ENCODE data around the gene PLEKHN1.

PLEKHN1 gene

GRCh38 chr1:998995-999724 lies 32.9 kb downstream of the PLEKHN1 start (continued):
- TF ChIP-seq PRDM10 (tag by site-specific recombination; IDR thresholded peaks at IDR 0.05) (no peak), ZNF211 (tag by site-specific recombination; IDR thresholded peaks at IDR 0.05; ENCODE audit: low read depth) (no peak), ZNF138 (tag by site-specific recombination; IDR thresholded peaks at IDR 0.05; ENCODE audit: borderline replicate concordance) (no peak), PATZ1 (tag by site-specific recombination; IDR thresholded peaks at IDR 0.05) (0 out of 2 replicates have a peak, but pooled peaks have one; percentile 20), WT1 (tag by site-specific recombination; IDR thresholded peaks at IDR 0.05) (no peak; the same call in 1 of the 2 replicates), ZNF140 (tag by site-specific recombination; IDR thresholded peaks at IDR 0.05) (no peak), ZNF433 (tag by site-specific recombination; IDR thresholded peaks at IDR 0.05; ENCODE audit: low read depth) (no peak), ZBTB48 (tag by site-specific recombination; IDR thresholded peaks at IDR 0.05) (no peak), ZNF488 (tag by site-specific recombination; IDR thresholded peaks at IDR 0.05) (no peak), ZNF561 (tag by site-specific recombination; IDR thresholded peaks at IDR 0.05; ENCODE audit: borderline replicate concordance) (no peak), KLF10 (tag by site-specific recombination; IDR thresholded peaks at IDR 0.05) (no peak; the same call in 1 of the 2 replicates), ZSCAN30 (tag by site-specific recombination; IDR thresholded peaks at IDR 0.05) (no peak; the same call in 1 of the 2 replicates), ZNF621 (tag by site-specific recombination; IDR thresholded peaks at IDR 0.05) (no peak), ZNF792 (tag by site-specific recombination; IDR thresholded peaks at IDR 0.05) (no peak), ZNF214 (tag by site-specific recombination; IDR thresholded peaks at IDR 0.05; ENCODE audit: borderline replicate concordance) (no peak), PBX3 (CRISPR knock-in tag; IDR thresholded peaks at IDR 0.05) (no peak), EGR2 (tag by site-specific recombination; IDR thresholded peaks at IDR 0.05; ENCODE audit: low read depth) (peak; percentile 59), ZNF529 (tag by site-specific recombination; IDR thresholded peaks at IDR 0.05; ENCODE audit: insufficient replicate concordance) (no peak), ZNF404 (tag by site-specific recombination; IDR thresholded peaks at IDR 0.05) (no peak), ZBTB20 (tag by site-specific recombination; IDR thresholded peaks at IDR 0.05) (no peak; the same call in 1 of the 2 replicates), ZNF626 (tag by site-specific recombination; IDR thresholded peaks at IDR 0.05) (no peak), ZNF843 (tag by site-specific recombination; IDR thresholded peaks at IDR 0.05) (no peak), ZNF518A (tag by site-specific recombination; conservative IDR thresholded peaks at IDR 0.05; ENCODE audit: low read depth) (no peak), ZBTB1 (tag by site-specific recombination; IDR thresholded peaks at IDR 0.05) (no peak), ZEB2 (tag by site-specific recombination; IDR thresholded peaks at IDR 0.05) (no peak; the same call in 1 of the 2 replicates)

Measured in HEK293 (cell line).